Measurements from ENCODE around the gene LDLRAD4.

LDLRAD4 gene

DNA sequence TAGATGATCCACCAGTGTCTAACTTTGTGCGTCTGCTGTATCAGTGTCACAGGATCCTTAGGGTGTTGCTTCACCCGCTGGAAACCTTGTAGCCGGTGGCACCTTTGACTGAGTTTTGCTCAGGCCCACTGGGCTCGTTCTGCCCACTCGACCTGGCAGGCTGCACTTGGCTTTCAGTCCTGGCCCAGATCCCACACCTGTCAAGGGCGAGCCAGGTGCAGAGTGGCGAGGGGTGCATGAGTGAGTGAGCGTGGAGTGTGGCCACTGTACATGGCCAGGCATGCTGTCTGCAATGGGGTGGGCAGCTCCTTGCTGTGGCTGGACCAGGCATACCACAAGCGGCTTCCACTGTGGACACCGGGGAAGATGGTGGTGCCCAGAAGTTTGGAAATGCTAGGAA is 328.8 kb downstream of the LDLRAD4 start:
- Histone ChIP-seq H3K36me3 (ENCODE audit: insufficient read depth) (no peaks in the 10 kb centered on the region), H3K79me2 (ENCODE audit: insufficient read depth, low read depth) (no peaks in the 10 kb centered on the region), H3K4me3 (IDR thresholded peaks at IDR 0.05; ENCODE audit: insufficient read depth, low read depth, low read length) (no peak overlapping the region), H4K20me1 (ENCODE audit: insufficient read depth) (no peaks in the 10 kb centered on the region), H2AFZ (ENCODE audit: low read depth) (no peak overlapping the region), H3K27me3 (ENCODE audit: insufficient read depth, low read depth) (no peaks in the 10 kb centered on the region), H3K4me1 (ENCODE audit: low read depth, poor library complexity, severe bottlenecking) (no peaks in the 10 kb centered on the region), H3K27ac (no peak overlapping the region), H3K4me2 (no peak overlapping the region), H3K9ac (no peak overlapping the region)
- no peak for TF ChIP-seq CTCF (conservative IDR thresholded peaks at IDR 0.05; ENCODE audit: low read depth, low read length)

DNA sequence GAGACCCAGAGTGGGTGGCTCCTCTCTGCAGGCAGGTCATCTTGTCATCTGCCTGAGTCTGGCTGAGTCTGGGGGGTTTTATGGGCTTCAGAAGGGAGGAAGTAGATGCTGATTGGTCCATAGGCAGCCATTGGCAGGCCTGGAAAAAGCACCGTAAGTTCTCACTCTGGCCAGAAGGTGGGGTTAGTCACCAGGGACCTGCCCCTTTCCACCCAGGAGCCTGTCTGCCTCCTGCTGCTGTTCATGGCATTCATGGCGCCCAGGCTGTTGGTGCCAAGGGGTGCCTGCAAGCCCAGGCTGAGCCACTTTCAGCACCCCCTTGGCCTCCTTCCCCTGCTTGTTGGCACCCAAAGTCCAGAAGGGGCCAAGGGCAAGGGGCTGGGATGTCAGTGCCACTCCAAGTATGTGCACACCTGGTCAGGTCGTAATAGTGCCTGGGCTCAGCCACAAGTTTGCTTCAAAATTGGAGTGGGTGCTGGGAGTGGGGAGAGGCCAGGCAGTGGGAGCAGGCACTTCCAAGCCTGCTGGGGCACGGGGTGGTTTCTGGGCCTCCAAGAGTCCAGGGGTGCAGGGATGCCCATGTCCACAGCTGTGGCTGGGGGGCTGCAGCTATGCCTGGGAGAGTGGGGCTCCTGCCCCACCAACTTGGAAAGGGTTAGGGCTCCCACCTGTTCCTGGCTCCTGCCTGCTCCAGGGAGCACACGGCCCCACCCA is 329.7 kb downstream of the LDLRAD4 start:
- no peaks in the 10 kb centered on the region for H3K79me2 ChIP-seq (ENCODE audit: insufficient read depth, low read depth)

DNA sequence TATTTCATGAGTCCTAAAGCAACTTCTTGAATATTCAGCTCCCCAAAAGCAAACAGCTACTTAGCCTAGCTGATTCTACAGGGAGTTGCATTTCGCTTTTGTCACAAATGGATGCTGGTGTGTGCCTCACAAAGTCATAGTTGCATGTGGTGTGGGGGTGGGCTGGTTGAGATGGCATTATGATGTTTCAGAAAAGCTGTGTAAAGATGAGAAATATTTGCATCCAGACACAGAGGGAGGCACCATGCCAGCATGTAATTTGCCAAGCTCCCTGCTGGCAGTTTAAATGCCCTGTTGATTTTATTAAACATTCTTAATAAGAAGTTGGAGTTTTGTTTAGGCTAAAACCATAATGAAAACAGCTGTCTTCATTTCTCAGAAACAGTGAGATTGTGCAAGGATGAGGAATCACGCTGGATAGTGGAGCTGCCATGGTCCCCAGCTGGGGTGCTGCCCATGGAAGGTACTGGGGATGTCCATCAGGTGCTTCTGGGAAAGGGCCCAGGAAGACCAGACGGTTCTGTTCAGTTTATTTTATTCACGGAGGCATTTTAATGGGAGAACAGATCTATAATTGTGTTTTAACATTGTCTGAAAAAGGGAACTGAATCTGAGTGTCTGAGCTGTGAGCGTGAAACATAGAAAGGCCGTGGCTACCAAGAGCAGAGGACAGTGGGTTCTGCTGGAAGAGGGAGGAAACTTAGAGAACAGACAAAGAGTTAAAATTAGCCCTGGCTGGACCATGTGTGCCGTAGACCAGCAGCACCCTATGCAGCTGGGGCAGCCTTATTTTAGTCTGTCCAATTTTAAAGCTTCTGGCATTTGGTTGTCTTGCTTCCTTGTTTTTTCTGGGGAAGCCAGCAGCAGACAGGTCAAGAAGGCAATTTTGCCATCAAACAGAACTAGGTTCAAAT is 330.7 kb downstream of the LDLRAD4 start:
- H3K4me2 ChIP-seq, result no peak overlapping the region
- H3K79me2 ChIP-seq (ENCODE audit: insufficient read depth, low read depth), result no peaks in the 10 kb centered on the region
- no peak overlapping the region for H2AFZ ChIP-seq (ENCODE audit: low read depth)
- H4K20me1 ChIP-seq (ENCODE audit: insufficient read depth), result no peaks in the 10 kb centered on the region
- H3K27ac ChIP-seq, result no peak overlapping the region
- H3K36me3 ChIP-seq (ENCODE audit: insufficient read depth), result no peaks in the 10 kb centered on the region
- no peaks in the 10 kb centered on the region for H3K4me1 ChIP-seq (ENCODE audit: low read depth, poor library complexity, severe bottlenecking)
- H3K4me3 ChIP-seq (IDR thresholded peaks at IDR 0.05; ENCODE audit: insufficient read depth, low read depth, low read length), result no peak overlapping the region
- H3K9ac ChIP-seq, result no peak overlapping the region
- no peak for TF ChIP-seq CTCF (conservative IDR thresholded peaks at IDR 0.05; ENCODE audit: low read depth, low read length)
- no peaks in the 10 kb centered on the region for H3K27me3 ChIP-seq (ENCODE audit: insufficient read depth, low read depth)

More for the DNA sequence above, 329.7 kb downstream of the LDLRAD4 start:
- no peaks in the 10 kb centered on the region for H4K20me1 ChIP-seq (ENCODE audit: insufficient read depth)
- H2AFZ ChIP-seq (ENCODE audit: low read depth), result no peak overlapping the region
- no peak overlapping the region for H3K27ac ChIP-seq
- H3K27me3 ChIP-seq (ENCODE audit: insufficient read depth, low read depth), result no peaks in the 10 kb centered on the region
- TF ChIP-seq CTCF (conservative IDR thresholded peaks at IDR 0.05; ENCODE audit: low read depth, low read length), result no peak
- no peak overlapping the region for H3K4me2 ChIP-seq
- no peaks in the 10 kb centered on the region for H3K4me1 ChIP-seq (ENCODE audit: low read depth, poor library complexity, severe bottlenecking)
- no peaks in the 10 kb centered on the region for H3K36me3 ChIP-seq (ENCODE audit: insufficient read depth)
- no peak overlapping the region for H3K9ac ChIP-seq
- H3K4me3 ChIP-seq (IDR thresholded peaks at IDR 0.05; ENCODE audit: insufficient read depth, low read depth, low read length), result no peak overlapping the region

- Histone ChIP-seq H3K79me2 (ENCODE audit: insufficient read depth, low read depth) (no peaks in the 10 kb centered on the region), H4K20me1 (ENCODE audit: insufficient read depth) (no peaks in the 10 kb centered on the region), H3K4me1 (ENCODE audit: low read depth, poor library complexity, severe bottlenecking) (no peaks in the 10 kb centered on the region), H3K9ac (no peak overlapping the region), H3K4me2 (no peak overlapping the region), H3K27me3 (ENCODE audit: insufficient read depth, low read depth) (no peaks in the 10 kb centered on the region), H3K4me3 (IDR thresholded peaks at IDR 0.05; ENCODE audit: insufficient read depth, low read depth, low read length) (no peak overlapping the region), H3K27ac (no peak overlapping the region), H2AFZ (ENCODE audit: low read depth) (no peak overlapping the region), H3K36me3 (ENCODE audit: insufficient read depth) (no peaks in the 10 kb centered on the region)
- no peak for TF ChIP-seq CTCF (conservative IDR thresholded peaks at IDR 0.05; ENCODE audit: low read depth, low read length)
Measured at GRCh38 chr18:13549880-13550232, 331.3 kb downstream of the LDLRAD4 start.
